HL-60/S4 treated with phorbol 12-myristate 13-acetate at 8.2 ng/mL for 4 days and 3 days (cell line): Measurements from ENCODE around the gene PLAC9.
"Not testable (repeated sequence)": the region's sequence is repeated elsewhere in the genome, so short reads cannot be mapped to it uniquely, and the experiment has no call there.

Source experiments
- in situ Hi-C: fragments of 300-500 bp; cut with MboI; formaldehyde crosslinking; loops from 2 replicates; pipeline ENCODE4 v1.15.0; 2022; ENCODE audit warnings: low sequenced_read_pairs

PLAC9 gene, protein sequence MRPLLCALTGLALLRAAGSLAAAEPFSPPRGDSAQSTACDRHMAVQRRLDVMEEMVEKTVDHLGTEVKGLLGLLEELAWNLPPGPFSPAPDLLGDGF

DNA sequence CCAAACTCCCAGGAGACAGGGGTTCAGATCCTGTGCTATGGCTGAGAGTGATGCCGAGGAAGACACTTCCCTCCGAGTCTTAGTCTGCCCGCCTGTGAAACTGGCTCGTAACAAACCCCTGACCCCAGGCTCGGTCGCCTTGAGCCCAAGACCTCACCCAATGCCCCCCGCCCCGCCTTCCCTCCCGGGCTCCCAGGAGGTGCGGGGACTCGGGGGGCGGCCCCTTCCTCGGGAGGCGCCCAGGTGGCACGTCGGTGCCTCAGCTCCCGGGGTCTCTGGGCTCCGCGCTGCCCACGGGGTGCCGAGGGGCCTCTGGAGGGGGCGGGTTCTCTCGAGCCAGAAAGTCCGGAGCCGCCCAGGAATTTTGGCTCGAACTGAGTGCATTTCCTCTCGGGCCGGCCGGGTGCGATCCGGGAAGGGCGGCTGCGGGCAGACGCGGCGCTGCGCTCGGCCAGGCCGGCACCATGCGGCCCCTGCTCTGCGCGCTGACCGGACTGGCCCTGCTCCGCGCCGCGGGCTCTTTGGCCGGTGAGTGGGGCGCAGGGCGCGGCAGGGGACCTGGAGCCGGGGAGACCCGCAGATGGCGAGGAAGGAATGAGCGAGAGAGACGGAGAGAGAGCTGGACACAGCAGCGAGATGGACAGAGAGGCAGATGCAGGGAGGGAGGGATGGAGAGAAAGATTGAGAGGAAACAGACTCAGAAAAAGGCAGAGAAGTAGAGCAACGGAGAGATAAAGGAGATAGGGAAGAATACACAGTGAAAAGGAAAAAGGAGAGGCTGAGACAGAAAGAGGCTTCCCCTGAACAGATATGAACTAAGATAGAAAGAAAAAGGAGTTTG is at the start of gene PLAC9:
Gene PLAC9 (plus strand): TSS at position 432 of the 841 bp plus-strand sequence. CDS start 33 bp downstream, at position 465.
- in situ Hi-C loops = no loop called here

- in situ Hi-C loops = no loop called here
These were observed 42.4 kb upstream of the PLAC9 start for GRCh38 chr10:80090121-80090520.

DNA sequence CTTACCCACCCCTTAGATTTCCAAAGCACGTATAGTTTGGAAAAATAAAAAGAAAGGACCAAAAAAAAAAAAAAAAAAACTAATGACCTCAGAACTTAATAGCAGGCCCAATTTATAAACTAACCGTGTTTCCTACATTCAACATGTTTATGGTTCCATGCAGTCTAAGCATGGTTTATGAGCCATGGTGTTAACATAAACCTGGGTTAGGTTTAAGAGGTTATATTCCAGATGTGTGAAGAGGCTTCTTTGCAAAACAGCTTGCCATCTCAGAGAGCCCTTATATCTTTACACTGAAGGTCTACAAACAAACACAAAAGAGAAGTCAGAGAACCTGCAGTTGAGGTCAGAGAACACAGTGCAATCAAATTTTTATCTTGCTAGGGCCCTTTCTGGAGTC is 38.3 kb upstream of the PLAC9 start:
- in situ Hi-C loops = no loop called here

DNA sequence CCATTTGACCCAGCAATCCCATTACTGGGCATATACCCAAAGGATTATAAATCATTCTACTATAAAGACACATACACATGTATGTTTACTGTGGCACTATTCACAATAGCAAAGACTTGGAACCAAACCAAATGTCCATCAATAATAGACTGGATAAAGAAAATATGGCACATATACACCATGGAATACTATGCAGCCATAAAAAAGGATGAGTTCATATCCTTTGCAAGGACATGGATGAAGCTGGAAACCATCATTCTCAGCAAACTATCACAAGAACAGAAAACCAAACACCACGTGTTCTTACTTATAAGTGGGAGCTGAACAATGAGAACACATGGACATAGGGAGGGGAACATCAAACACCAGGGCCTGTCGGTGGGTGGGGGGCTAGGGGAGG is 34.3 kb upstream of the PLAC9 start:
- in situ Hi-C loops = not testable (repeated sequence)

- in situ Hi-C loops = not testable (repeated sequence)
These were observed 33.2 kb upstream of the PLAC9 start for GRCh38 chr10:80099295-80099694.

GRCh38 chr10:80100116-80100515 is 32.4 kb upstream of the PLAC9 start:
- in situ Hi-C loops = no loop called here

GRCh38 chr10:80100861-80101695 is 31.5 kb upstream of the PLAC9 start:
- in situ Hi-C loops = no loop called here

GRCh38 chr10:80104066-80104926 is 28.2 kb upstream of the PLAC9 start:
- in situ Hi-C loops = no loop called here

DNA sequence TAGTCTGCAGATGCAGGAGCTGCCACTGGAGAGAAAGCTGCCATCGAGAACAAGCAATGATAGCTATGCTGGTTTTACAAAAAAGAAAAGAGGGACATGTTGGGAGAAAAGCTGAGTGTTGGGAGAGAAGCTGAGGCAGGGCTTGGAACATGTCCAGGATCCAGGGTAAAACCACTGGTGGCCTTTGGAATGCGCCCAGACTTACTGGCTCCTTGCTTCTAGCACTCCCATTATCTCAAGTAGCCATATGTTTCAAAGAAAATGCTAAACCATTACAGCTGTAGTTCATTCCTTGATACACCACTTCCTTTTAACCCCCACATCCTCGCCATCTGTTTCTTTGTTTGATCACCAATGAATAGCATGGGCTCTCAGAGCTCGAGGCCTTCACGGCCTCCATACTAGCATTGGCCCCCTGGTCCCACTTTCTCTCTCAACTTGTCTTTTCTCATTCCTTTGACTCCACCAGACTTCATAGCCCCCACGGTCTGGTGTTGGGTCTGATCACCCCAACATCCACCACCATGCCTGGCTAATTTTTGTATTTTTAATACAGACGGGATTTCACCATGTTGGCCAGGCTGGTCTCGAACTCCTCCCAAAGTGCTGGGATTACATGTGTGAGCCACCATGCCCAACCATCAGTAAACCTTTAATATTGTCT is 23.8 kb upstream of the PLAC9 start:
- in situ Hi-C loops = no loop called here

- in situ Hi-C loops = no loop called here
These were observed 21.5 kb upstream of the PLAC9 start for GRCh38 chr10:80110986-80111385.

DNA sequence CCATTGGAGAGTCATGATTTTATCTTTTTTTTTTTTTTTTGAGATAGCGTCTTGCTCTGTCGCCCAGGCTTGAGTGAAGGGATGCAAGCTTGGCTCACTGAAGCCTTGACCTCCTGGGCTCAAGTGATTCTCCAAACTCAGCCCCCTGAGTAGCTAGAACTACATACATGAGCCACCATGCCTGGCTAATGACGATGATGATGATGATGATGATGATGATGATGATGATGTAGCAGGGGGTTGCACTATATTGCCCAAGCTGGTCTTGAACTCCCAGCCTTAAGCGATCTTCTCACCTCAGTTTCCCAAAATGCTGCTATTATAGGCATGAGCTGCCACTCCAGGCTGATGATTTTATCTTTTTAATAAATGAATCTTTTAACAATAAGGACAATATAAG is 13.9 kb upstream of the PLAC9 start:
- in situ Hi-C loops = no loop called here

GRCh38 chr10:80122110-80122710 is 10.3 kb upstream of the PLAC9 start:
- in situ Hi-C loops = no loop called here

DNA sequence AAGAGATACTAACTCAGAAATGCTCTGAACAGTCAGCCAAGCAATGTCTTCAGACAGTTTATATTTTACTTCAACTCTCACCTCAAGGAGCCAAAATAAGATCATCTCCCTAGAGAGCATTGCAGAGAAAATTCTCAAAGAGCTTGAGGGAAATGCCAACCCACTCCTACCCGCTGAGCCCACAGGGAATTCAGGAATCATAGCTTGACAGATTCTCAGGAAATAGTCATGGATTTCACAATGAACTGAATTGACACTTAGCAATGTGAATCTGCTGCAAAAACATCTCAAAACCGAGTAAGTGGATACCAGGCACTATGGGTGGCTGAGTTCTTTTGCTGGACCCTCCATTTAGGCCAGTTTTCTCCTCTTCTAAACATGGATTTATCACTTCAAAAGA is 9.8 kb upstream of the PLAC9 start:
- in situ Hi-C loops = no loop called here

DNA sequence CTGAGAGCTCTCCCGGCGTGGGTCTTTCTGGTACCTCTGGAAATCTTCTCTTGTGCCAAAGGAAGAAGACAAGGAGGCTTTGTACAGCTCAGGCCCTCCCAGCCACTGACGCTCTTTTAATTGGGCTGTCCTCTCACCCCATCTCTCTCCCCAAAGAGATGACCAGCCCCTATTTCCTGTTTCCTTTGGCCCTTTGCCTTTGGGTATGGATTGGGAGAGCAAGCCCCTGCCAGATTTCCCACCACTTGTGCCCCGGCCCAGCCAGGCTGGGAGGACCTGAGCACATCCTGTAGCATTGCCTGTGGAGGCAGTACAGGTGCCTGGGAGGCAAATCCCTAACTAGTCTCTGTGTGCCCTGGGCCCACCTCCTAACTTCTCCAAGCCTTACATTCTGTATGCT is 5.7 kb upstream of the PLAC9 start:
- in situ Hi-C loops = no loop called here

DNA sequence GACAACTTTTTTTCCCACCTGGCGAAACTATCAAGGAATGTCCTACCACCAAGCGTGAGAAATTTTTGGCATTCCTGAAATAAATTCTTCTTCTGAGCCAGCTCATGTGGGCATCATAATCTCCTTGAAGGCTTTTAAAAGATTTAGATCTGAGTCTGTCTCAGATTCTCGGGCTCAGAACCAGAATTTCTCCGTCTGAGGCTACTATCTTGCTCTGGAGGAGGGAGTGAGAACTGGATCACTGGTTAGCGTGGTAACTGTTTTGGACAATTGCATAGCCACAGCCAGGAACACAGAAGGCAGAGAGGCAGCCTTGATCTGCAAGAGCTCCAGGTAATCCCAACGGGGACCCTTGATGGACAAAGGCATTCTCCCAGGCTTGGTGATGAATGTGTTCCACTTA is 1.0 kb upstream of the PLAC9 start:
- in situ Hi-C loops = no loop called here

DNA sequence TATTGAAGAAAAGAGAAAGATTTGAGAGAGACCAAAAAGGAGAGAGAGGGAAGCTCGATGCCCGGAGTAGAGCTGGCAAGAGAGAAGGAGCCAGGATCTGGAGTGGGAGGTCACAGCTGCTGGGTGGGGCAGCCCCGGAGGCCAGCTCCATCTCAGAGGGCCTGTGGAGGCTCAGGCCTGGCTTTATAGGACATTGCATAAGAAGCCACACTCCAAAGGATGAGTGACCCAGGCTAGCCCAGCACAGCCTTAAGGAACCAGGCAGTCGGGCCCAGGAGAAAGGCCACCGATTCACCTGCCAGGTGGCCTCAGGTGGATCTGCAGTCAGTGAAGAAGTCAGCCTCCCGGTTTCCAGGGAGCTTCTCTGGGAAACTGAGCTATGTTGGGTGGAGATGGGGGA is 676 bp downstream of the PLAC9 start:
- in situ Hi-C loops = no loop called here

GRCh38 chr10:80133687-80134086 is 1.2 kb downstream of the PLAC9 start:
- in situ Hi-C loops = not testable (repeated sequence)

DNA sequence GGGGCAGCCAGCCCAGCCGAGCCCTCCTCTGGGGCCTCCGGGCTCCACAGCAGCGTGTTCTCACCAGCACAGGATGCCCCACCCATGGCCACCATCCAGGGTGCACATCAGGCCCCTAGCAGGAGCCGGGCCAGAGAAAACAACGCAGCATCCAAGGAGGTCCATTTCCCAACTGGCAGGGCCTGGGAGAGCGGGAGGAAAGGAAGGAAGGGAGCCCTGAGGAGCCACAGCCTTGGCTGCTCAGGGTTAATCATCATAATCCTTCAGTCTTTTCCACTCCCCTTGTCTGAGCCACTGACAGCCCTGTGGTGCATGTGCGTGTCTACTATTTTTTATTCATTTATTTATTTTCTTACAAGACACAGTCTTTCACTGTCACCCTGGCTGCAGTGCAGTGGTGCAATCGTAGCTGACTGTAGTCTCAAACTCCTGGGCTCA is 3.6 kb downstream of the PLAC9 start:
- in situ Hi-C loops = no loop called here

DNA sequence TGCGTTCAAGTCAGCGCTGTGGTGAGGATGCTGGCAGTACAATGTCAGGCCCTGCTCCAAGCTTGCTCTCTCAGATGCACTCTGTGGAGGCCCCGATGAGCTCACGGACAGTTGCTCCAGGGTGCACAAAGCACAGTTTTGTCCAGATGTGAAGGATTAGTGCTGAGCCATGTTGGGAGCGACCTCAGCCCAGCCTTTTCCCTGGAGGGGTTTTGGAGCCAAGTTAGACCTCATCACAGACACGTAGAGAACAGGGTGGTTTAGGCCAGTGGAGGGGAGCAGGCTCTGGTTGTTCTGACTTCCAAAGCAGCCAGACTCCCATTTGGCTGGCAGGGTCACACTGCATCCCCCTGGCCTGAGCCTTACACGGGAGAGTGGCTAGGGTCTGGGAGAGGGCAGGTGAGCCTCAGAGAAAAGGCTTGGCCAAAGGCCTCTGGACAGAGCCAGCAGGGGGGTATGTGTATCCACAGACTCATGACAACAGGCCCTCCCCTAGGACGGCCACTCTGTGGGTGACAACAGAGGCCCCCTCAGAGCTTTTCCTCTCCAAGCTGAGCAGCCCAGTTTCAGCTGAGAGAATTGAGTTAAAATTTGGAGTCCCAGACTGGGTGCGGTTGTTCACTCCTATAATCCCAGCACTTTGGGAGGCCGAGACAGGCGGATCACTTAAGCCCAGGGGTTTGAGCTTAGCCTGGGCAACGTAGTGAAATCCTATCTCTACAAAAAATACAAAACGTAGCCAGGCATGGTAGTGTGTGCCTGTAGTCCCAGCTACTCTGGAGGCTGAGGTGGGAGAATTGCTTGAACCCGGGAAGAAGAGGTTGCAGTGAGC is 4.7 kb downstream of the PLAC9 start:
- in situ Hi-C loops = no loop called here
